Endothelial cell of umbilical vein (primary cell): ENCODE measurements around the gene KCNH1. TPM values are rescaled to one million over a fixed set of nuclear protein-coding genes. Genes with fewer than 3 reads are reported as not detected.

ENCODE experiments used
- BruUV-seq: library from RNA; stranded (reverse); fragments of 400-500 nt; replicated peaks from 2 replicates; lab custom pipeline; 2021; lab: Mats Ljungman, UMichigan
- CTCF ChIA-PET: fragments of 300-600, 350-600 bp; sonication (Branson Sonifier 250); formaldehyde crosslinking; loops from one replicate; lab custom pipeline; 2021; ENCODE audit warnings: antibody characterized with exemption, inconsistent platforms; lab: Charles Lee
- POLR2A ChIA-PET: fragments of 300-600, 350-600 bp; sonication (Branson Sonifier 250); formaldehyde crosslinking; loops from one replicate; lab custom pipeline; 2021; ENCODE audit warnings: antibody characterized with exemption, inconsistent platforms; lab: Charles Lee
- DNase-seq: peaks from one replicate; pipeline ENCODE4 v3.0.0-alpha.2; 2011; ENCODE audit warnings: low read depth, low spot score
- FAIRE-seq: peaks from 2 replicates; lab custom pipeline; 2011; peaks lifted over from hg19 to GRCh38; lab: Jason Lieb, UNC
- H2AFZ ChIP-seq: 2 replicates; pipeline ENCODE4 v1.6.0; 2012; ENCODE audit warnings: low read depth, low read length, control low read depth, inconsistent platforms
- H3K27ac ChIP-seq: 2 replicates; pipeline ENCODE4 v1.5.1; 2011; ENCODE audit warnings: low read depth, mild to moderate bottlenecking, control low read depth, low read length, moderate library complexity; ENCODE audit not compliant: insufficient read depth
- H3K27me3 ChIP-seq, 2 experiments: 2 replicates each; pipeline versions ENCODE4 v1.6.0 to v1.6.1; 2011; ENCODE audit warnings: low read length in 2 of 2, mixed read lengths in 1 of 2; ENCODE audit not compliant: control insufficient read depth in 2 of 2, insufficient read depth in 2 of 2
- H3K36me3 ChIP-seq, 2 experiments: 2 replicates in 1 of 2; 3 replicates in 1 of 2; pipeline ENCODE4 v1.5.1; 2011; ENCODE audit warnings: low read length in 2 of 2, mild to moderate bottlenecking in 1 of 2, moderate library complexity in 1 of 2; ENCODE audit not compliant: control insufficient read depth in 2 of 2, insufficient read depth in 2 of 2; ENCODE audit errors: extremely low read depth in 1 of 2
- H3K4me1 ChIP-seq: 3 replicates; pipeline ENCODE4 v1.5.1; 2011; ENCODE audit warnings: mild to moderate bottlenecking, low read length; ENCODE audit not compliant: control insufficient read depth, insufficient read depth; ENCODE audit errors: extremely low read depth
- H3K4me2 ChIP-seq: 2 replicates; pipeline ENCODE4 v1.6.1; 2011; ENCODE audit warnings: low read length, control low read depth, mixed read lengths; ENCODE audit not compliant: insufficient read depth
- H3K4me3 ChIP-seq, 3 experiments: fragments of 200-600 bp in 1 of 3; sonication (generic), shearing (Covaris generic) in 1 of 3; replicated peaks in 1 of 3; 2 replicates each; pipeline ENCODE4 v1.5.1; 2011 to 2016; ENCODE audit warnings: control low read depth in 3 of 3, low read length in 3 of 3, mild to moderate bottlenecking in 2 of 3, inconsistent platforms in 1 of 3, low read depth in 1 of 3, moderate library complexity in 1 of 3; ENCODE audit not compliant: insufficient read depth in 1 of 3
- H3K79me2 ChIP-seq: 2 replicates; pipeline ENCODE4 v1.6.0; 2012; ENCODE audit warnings: low read length, inconsistent platforms; ENCODE audit not compliant: control insufficient read depth, insufficient read depth
- H3K9ac ChIP-seq: replicated peaks from 2 replicates; pipeline ENCODE3; 2011; ENCODE audit warnings: low read length, control low read depth; ENCODE audit not compliant: insufficient read depth; ENCODE audit errors: extremely low read depth
- H3K9me1 ChIP-seq: replicated peaks from 3 replicates; pipeline ENCODE4 v1.6.0; 2011; ENCODE audit warnings: mild to moderate bottlenecking, low read length; ENCODE audit not compliant: control insufficient read depth, insufficient read depth; ENCODE audit errors: extremely low read depth
- H3K9me3 ChIP-seq: replicated peaks from 2 replicates; pipeline ENCODE4 v1.5.1; 2012; ENCODE audit warnings: low read length, inconsistent platforms; ENCODE audit not compliant: control insufficient read depth, insufficient read depth
- H4K20me1 ChIP-seq: replicated peaks from 2 replicates; pipeline ENCODE3; 2011; ENCODE audit warnings: mild to moderate bottlenecking, low read length; ENCODE audit not compliant: control insufficient read depth, insufficient read depth; ENCODE audit errors: extremely low read depth
- CTCF ChIP-seq, 2 donors: IDR thresholded peaks; 1 replicate in 1 of 2; 2 replicates in 1 of 2; pipeline ENCODE4 v1.5.1; 2011; ENCODE audit warnings: low read length in 2 of 2, mild to moderate bottlenecking in 2 of 2, moderate library complexity in 2 of 2, control low read depth in 1 of 2, inconsistent platforms in 1 of 2, low read depth in 1 of 2; ENCODE audit not compliant: insufficient read depth in 1 of 2; ENCODE audit errors: extremely low read depth in 1 of 2
- EZH2 ChIP-seq: IDR thresholded peaks from 2 replicates; pipeline ENCODE4 v1.6.1; 2012; ENCODE audit warnings: borderline replicate concordance, low read depth, mild to moderate bottlenecking, moderate library complexity, low read length, inconsistent platforms; ENCODE audit not compliant: severe bottlenecking
- FOS ChIP-seq: IDR thresholded peaks from 2 replicates; pipeline ENCODE4 v1.6.1; 2011; ENCODE audit warnings: mild to moderate bottlenecking, low read length, moderate library complexity, borderline replicate concordance; ENCODE audit not compliant: insufficient read depth
- GATA2 ChIP-seq: IDR thresholded peaks from 2 replicates; pipeline ENCODE4 v1.7.0; 2011; ENCODE audit warnings: low read depth, mild to moderate bottlenecking, moderate library complexity, mixed read lengths, low read length; ENCODE audit not compliant: insufficient read length, insufficient read depth
- JUN ChIP-seq: IDR thresholded peaks from 2 replicates; pipeline ENCODE4 v1.6.1; 2011; ENCODE audit warnings: borderline replicate concordance, low read depth; ENCODE audit not compliant: insufficient read length, insufficient read depth
- MYC ChIP-seq: IDR thresholded peaks from one replicate; pipeline ENCODE4 v1.6.1; 2011; ENCODE audit warnings: mild to moderate bottlenecking, low read depth, low read length
- POLR2A ChIP-seq: IDR thresholded peaks from 2 replicates; pipeline ENCODE4 v1.6.1; 2012; ENCODE audit warnings: low read depth, mild to moderate bottlenecking, control low read depth, low read length
- POLR2AphosphoS5 ChIP-seq: IDR thresholded peaks from 2 replicates; pipeline ENCODE4 v1.6.1; 2012; ENCODE audit warnings: low read depth, mild to moderate bottlenecking, control low read depth, low read length, moderate library complexity; ENCODE audit not compliant: insufficient read depth
- dilution Hi-C: fragments of 300-500 bp; cut with MboI; formaldehyde crosslinking; loops from one replicate; pipeline ENCODE4 v1.15.0; 2019; ENCODE audit warnings: low sequenced_read_pairs; ENCODE audit not compliant: extremely low pct_ligation_motif_present
- intact Hi-C: fragments of 100-400 bp; cut with micrococcal nuclease; formaldehyde crosslinking; loops from one replicate; pipeline ENCODE4 v1.10.0; 2022
- polyA plus RNA-seq, 4 experiments: library from polyadenylated mRNA; depleted of rRNA in 3 of 4; stranded (reverse) in 3 of 4; unstranded in 1 of 4; fragments of >200 nt; gene quantifications; 2 replicates each; pipeline versions ENCODE4 v1.2.1 to v1.2.3, GENCODE V29; 2011 to 2012; ENCODE audit warnings: missing spikeins in 1 of 4
- total RNA-seq: library from RNA; stranded (reverse); gene quantifications from 2 replicates; pipeline ENCODE4 v1.2.3, GENCODE V29; 2021
- TF ChIP-seq, protein P1 (sequence below): IDR thresholded peaks from 2 replicates; pipeline ENCODE4 v1.6.1; 2011; ENCODE audit not compliant: insufficient read depth, insufficient read length

Gene KCNH1
- total and polyA plus RNA-seq, 2 donors (not counting 3 experiments of a cell fraction or from before 2014, with no cell fraction given), result not detected

GRCh38 chr1:210949039-210949438 is 184.9 kb downstream of the KCNH1 start:
- no peaks in the 10 kb centered on the region for H3K9me3 ChIP-seq
- H3K4me3 ChIP-seq, result no peak overlapping the region
- H3K4me1 ChIP-seq, result no peaks in the 10 kb centered on the region
- TF ChIP-seq, protein P1, sequence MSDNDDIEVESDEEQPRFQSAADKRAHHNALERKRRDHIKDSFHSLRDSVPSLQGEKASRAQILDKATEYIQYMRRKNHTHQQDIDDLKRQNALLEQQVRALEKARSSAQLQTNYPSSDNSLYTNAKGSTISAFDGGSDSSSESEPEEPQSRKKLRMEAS, result no peak
- TF ChIP-seq FOS (no peak), POLR2A (no peak), EZH2 (no peak), POLR2AphosphoS5 (no peak), MYC (no peak), GATA2 (no peak), JUN (no peak), CTCF (IDR thresholded peaks at IDR 0.05; ENCODE audit: extremely low read depth in 1 of 2, insufficient read depth in 1 of 2, low read depth in 1 of 2, low read length in 2 of 2) (no peak)
- intact Hi-C loops, result no loop called here
- H3K27me3 ChIP-seq, result no peaks in the 10 kb centered on the region
- dilution Hi-C loops, result no loop called here
- POLR2A ChIA-PET, result no interaction called here
- H3K36me3 ChIP-seq, result no peaks in the 10 kb centered on the region
- no peak overlapping the region for H2AFZ ChIP-seq
- no peak for FAIRE-seq
- H3K79me2 ChIP-seq, result no peaks in the 10 kb centered on the region
- CTCF ChIA-PET, result no interaction called here
- no peak overlapping the region for H3K4me2 ChIP-seq
- no TSS peak for BruUV-seq
- no peaks in the 10 kb centered on the region for H4K20me1 ChIP-seq
- no peak overlapping the region for H3K27ac ChIP-seq
- no peak for DNase-seq
- H3K9ac ChIP-seq, result no peak overlapping the region
- no peaks in the 10 kb centered on the region for H3K9me1 ChIP-seq
